ENCODE measurements around the gene PCNX2. TPM values are rescaled to one million over a fixed set of nuclear protein-coding genes. Genes with fewer than 3 reads are reported as not detected.

Gene PCNX2
- total RNA-seq, 1 experiment from 2014 or later: 50.8 TPM

DNA sequence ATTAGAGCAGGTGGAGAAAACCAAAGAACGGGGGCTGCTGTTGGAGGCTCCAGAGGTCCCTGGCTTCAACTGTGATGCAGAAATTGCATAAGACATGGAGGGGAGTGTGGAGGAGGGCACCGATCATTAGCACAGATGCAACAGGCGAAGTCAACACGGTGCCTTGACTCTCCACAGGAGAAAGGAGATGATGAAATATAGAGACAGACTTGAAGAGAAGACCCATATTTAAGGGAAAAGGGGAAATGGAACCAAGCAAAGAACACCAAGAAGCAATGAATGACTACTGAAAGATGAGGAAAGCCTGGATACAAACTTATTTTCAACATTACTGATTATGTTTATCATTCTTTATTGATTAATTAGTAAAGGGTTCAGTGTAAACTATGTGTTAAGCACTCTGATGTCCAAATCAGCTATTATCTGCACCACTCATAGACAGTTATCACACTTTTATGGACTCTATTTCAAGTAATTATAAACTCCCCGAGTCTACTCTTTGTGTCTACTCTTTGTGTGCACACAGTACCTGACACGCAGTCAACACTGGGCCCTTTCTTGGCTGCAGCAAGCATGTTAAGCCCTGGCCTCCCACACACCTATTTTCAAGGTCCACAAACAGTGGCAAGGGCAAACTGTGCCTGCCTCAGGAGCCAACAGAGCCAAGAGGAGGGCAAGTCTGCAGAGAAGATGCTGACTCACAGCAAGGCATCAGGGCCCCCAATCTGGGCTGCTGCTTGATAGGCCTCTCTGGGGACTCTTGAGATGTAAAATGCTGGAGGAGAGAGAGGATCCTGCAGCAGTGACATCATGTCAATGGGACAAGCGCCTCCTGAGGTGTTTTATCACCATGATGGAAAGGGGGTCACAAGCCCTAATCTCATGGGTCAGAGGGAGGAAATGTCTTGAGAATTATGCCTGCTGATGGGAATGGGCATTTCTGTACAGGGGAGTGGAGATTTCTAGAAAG lies 17.6 kb downstream of the PCNX2 start:
- Mint-ChIP-seq H3K4me1 (peaks cover 51% of the 10 kb centered on the region), H3K4me3 (no peak overlapping the region), H3K27me3 (ENCODE audit: low read depth) (no peaks in the 10 kb centered on the region), H3K36me3 (peaks cover 19% of the 10 kb centered on the region), H3K27ac (no peak overlapping the region), H3K9me3 (peaks cover 4% of the 10 kb centered on the region; the same call in 1 of the 2 replicates)
- no peak for TF ChIP-seq JAZF1 (CRISPR knock-in tag; IDR thresholded peaks at IDR 0.05)
- TF ChIP-seq CTCF (IDR thresholded peaks at IDR 0.05): no peak
- TF ChIP-seq NFYB (CRISPR knock-in tag; conservative IDR thresholded peaks at IDR 0.05; ENCODE audit: low read depth): no peak
- TF ChIP-seq CBFB (CRISPR knock-in tag; IDR thresholded peaks at IDR 0.05; ENCODE audit: low read depth): no peak
- TF ChIP-seq ELF4 (CRISPR knock-in tag; IDR thresholded peaks at IDR 0.05; ENCODE audit: low read depth): no peak
- TF ChIP-seq, protein P1, sequence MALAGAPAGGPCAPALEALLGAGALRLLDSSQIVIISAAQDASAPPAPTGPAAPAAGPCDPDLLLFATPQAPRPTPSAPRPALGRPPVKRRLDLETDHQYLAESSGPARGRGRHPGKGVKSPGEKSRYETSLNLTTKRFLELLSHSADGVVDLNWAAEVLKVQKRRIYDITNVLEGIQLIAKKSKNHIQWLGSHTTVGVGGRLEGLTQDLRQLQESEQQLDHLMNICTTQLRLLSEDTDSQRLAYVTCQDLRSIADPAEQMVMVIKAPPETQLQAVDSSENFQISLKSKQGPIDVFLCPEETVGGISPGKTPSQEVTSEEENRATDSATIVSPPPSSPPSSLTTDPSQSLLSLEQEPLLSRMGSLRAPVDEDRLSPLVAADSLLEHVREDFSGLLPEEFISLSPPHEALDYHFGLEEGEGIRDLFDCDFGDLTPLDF (CRISPR knock-in tag; IDR thresholded peaks at IDR 0.05): no peak
- TF ChIP-seq ERG (CRISPR knock-in tag; IDR thresholded peaks at IDR 0.05): no peak
- no peak for TF ChIP-seq EMX1 (CRISPR knock-in tag; IDR thresholded peaks at IDR 0.05)
- no peak for TF ChIP-seq ETV6 (CRISPR knock-in tag; IDR thresholded peaks at IDR 0.05)
- no peak for TF ChIP-seq ZNF396 (CRISPR knock-in tag; IDR thresholded peaks at IDR 0.05; ENCODE audit: borderline replicate concordance)
- no peak for TF ChIP-seq ATF1 (CRISPR knock-in tag; IDR thresholded peaks at IDR 0.05)
- no peak for TF ChIP-seq MYBL2 (CRISPR knock-in tag; IDR thresholded peaks at IDR 0.05)
- TF ChIP-seq, protein P2, sequence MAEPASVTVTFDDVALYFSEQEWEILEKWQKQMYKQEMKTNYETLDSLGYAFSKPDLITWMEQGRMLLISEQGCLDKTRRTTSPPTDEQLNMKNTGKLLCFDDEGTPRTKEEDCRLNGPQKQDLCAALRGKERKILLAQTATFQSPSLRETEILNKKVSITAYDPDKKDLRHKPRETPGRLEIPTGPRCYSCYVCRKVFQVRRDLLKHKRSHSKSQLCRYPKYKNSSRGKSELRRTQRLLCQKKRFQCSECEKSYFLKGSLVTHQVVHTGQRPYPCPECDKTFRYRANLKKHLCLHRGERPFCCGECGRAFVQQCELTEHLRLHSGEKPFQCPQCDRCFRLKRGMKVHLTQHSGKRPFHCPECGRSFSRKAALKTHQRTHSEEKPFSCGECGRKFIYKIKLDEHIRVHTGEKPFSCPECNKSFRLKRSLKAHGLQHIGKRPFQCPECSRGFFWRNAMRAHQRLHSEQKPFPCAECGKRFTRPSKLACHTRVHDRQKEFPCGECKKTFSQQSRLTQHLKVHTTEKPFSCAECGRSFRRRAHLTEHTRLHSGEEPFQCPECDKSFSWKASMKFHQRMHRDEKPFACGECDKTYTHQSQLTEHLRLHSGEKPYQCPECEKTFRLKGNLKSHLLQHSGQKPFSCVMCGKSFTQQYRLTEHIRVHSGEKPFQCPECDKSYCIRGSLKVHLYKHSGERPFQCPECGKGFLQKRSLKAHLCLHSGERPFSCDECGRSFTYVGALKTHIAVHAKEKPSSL (CRISPR knock-in tag; conservative IDR thresholded peaks at IDR 0.05): no peak
- TF ChIP-seq NFE2L1 (CRISPR knock-in tag; IDR thresholded peaks at IDR 0.05): no peak
- no peak for TF ChIP-seq SMAD4 (CRISPR knock-in tag; IDR thresholded peaks at IDR 0.05)
- TF ChIP-seq, protein P3, sequence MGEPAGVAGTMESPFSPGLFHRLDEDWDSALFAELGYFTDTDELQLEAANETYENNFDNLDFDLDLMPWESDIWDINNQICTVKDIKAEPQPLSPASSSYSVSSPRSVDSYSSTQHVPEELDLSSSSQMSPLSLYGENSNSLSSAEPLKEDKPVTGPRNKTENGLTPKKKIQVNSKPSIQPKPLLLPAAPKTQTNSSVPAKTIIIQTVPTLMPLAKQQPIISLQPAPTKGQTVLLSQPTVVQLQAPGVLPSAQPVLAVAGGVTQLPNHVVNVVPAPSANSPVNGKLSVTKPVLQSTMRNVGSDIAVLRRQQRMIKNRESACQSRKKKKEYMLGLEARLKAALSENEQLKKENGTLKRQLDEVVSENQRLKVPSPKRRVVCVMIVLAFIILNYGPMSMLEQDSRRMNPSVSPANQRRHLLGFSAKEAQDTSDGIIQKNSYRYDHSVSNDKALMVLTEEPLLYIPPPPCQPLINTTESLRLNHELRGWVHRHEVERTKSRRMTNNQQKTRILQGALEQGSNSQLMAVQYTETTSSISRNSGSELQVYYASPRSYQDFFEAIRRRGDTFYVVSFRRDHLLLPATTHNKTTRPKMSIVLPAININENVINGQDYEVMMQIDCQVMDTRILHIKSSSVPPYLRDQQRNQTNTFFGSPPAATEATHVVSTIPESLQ (CRISPR knock-in tag; IDR thresholded peaks at IDR 0.05): no peak
- TF ChIP-seq, protein P4, sequence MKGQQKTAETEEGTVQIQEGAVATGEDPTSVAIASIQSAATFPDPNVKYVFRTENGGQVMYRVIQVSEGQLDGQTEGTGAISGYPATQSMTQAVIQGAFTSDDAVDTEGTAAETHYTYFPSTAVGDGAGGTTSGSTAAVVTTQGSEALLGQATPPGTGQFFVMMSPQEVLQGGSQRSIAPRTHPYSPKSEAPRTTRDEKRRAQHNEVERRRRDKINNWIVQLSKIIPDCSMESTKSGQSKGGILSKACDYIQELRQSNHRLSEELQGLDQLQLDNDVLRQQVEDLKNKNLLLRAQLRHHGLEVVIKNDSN (CRISPR knock-in tag; IDR thresholded peaks at IDR 0.05): no peak
- no peak for TF ChIP-seq PRRX2 (CRISPR knock-in tag; IDR thresholded peaks at IDR 0.05)
- TF ChIP-seq, protein P5, sequence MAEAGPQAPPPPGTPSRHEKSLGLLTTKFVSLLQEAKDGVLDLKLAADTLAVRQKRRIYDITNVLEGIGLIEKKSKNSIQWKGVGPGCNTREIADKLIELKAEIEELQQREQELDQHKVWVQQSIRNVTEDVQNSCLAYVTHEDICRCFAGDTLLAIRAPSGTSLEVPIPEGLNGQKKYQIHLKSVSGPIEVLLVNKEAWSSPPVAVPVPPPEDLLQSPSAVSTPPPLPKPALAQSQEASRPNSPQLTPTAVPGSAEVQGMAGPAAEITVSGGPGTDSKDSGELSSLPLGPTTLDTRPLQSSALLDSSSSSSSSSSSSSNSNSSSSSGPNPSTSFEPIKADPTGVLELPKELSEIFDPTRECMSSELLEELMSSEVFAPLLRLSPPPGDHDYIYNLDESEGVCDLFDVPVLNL (CRISPR knock-in tag; IDR thresholded peaks at IDR 0.05; ENCODE audit: borderline replicate concordance, low read depth): no peak
- ATAC-seq: no peak
- CTCF ChIA-PET: no interaction called here
- POLR2A ChIA-PET: no interaction called here
- no peak for DNase-seq (ENCODE audit: low spot score)

All from WTC11 (cell line).